Adrenal gland (tissue), 5 donors: ENCODE measurements around the gene TFF3.

Source experiments
- POLR2A ChIP-seq, 2 donors: fragments of 450-650 bp; IDR thresholded peaks; one replicate each; pipeline ENCODE4 v1.6.1; 2017; ENCODE audit warnings: antibody characterized with exemption in 2 of 2, mild to moderate bottlenecking in 2 of 2, moderate library complexity in 1 of 2
- TF ChIP-seq, protein P1 (sequence below), 6 experiments: fragments of 450-650 bp in 4 of 6; fragments of 200-600 bp in 2 of 6; sonication (generic) in 1 of 6; IDR thresholded peaks; 1 replicate in 5 of 6; 2 replicates in 1 of 6; pipeline versions ENCODE4 v1.5.1 to v1.8.0; 2016 to 2021; ENCODE audit warnings: antibody characterized with exemption in 6 of 6, mild to moderate bottlenecking in 2 of 6, moderate library complexity in 1 of 6
- donor health status: DM: no; HTN: no; CAD: no.

DNA sequence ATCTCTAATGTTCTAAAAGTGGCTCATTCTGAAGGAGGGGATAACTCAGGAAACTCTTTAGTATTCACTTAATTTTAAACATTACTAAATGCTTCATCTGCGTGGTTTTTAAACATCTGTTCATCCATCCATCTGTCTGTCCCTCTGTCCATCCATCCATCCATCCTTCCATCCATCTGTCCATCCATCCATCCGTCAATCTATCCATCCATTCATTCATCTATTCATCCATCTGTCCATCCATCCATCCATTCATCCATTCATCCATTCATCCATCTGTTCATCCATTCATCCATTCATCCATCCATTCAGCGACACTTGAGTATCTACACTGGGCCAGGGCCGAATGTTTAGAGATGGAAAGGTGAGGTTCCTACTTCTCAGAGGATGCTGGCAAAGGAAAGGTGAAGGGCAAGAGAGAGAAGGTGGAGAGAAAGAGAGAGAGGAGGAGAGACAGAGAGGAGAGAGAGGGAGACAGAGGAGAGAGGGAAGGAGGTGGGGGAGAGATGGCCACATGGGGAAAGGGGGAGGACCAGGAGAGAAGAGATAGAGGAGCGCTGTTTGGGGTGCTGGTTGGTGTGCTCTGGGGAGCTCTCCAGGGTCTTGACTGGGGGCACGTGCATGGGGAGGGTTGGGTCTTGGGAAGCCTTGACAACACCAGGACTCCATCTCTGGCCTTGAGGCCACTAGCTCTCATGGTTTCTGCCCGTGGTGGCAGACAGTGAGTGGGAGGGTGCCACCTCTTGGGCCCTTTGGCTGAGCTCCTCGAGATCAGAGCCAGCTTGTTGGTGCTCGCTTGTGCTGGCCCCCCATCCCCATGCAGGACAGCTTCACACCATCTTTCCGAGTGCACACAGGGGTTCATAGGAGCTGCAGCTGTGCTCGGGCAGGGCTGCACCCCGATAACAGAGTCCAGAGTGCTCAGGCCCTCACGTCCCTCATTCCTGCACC, 50.7 kb downstream of the TFF3 start:
- TF ChIP-seq, protein P1, sequence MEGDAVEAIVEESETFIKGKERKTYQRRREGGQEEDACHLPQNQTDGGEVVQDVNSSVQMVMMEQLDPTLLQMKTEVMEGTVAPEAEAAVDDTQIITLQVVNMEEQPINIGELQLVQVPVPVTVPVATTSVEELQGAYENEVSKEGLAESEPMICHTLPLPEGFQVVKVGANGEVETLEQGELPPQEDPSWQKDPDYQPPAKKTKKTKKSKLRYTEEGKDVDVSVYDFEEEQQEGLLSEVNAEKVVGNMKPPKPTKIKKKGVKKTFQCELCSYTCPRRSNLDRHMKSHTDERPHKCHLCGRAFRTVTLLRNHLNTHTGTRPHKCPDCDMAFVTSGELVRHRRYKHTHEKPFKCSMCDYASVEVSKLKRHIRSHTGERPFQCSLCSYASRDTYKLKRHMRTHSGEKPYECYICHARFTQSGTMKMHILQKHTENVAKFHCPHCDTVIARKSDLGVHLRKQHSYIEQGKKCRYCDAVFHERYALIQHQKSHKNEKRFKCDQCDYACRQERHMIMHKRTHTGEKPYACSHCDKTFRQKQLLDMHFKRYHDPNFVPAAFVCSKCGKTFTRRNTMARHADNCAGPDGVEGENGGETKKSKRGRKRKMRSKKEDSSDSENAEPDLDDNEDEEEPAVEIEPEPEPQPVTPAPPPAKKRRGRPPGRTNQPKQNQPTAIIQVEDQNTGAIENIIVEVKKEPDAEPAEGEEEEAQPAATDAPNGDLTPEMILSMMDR (IDR thresholded peaks at IDR 0.05) = no peak
- TF ChIP-seq POLR2A (IDR thresholded peaks at IDR 0.05) = no peak
